OCI-M2 (cell line): ENCODE measurements around the gene RRAS.
"Not testable (repeated sequence)": the region's sequence is repeated elsewhere in the genome, so short reads cannot be mapped to it uniquely, and the experiment has no call there.

Experiments
- DNase-seq: peaks from one replicate; lab custom pipeline; 2025; ENCODE audit not compliant: unreplicated experiment; lab: John Stamatoyannopoulos, UW

Gene RRAS

DNA sequence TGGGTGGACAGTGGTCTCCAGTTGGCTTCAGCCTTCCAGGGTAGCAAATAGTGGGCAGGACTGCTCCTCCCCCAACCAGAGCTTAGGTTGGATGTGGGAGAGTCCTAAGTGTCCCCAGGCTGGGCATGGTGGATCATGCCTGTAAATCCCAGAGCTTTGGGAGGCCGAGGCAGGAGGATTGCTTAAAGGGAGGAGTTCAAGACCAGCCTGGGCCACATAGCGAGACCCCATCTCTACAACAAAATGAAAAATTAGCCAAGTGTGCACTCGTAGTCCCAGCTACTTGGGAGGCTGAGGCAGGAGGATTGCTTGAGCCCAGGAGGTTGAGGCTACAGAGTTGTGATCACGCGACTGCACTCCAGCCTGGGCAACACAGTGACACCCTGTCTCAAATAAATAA lies 7.4 kb downstream of the RRAS start:
- no peak for DNase-seq

DNA sequence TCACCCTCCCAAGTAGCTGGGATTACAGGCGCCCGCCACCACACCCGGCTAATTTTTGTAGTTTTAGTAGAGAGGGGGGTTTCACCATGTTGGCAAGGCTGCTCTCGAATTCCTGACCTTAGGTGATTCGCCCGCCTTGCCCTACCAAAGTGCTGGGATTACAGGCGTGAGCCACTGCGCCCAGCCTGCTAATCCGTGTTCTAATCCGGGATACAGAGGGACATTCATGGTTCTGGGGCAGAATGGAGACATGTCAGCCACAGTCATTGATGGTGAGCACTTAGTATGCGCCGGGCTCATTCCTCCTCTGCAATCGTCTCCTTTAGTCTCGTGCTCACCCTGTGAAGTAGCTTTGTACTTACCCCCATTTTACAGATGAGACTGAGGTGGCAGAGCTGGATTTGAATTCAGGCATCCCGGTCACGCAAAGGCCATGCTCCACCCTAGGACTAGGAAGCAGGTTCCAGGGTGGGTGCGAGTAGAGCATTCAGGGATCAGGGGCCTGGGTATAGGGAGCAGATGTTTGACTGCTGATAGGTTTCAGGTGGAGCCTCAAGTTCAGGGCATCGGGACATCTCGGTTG lies 8.2 kb downstream of the RRAS start:
- no peak for DNase-seq

DNA sequence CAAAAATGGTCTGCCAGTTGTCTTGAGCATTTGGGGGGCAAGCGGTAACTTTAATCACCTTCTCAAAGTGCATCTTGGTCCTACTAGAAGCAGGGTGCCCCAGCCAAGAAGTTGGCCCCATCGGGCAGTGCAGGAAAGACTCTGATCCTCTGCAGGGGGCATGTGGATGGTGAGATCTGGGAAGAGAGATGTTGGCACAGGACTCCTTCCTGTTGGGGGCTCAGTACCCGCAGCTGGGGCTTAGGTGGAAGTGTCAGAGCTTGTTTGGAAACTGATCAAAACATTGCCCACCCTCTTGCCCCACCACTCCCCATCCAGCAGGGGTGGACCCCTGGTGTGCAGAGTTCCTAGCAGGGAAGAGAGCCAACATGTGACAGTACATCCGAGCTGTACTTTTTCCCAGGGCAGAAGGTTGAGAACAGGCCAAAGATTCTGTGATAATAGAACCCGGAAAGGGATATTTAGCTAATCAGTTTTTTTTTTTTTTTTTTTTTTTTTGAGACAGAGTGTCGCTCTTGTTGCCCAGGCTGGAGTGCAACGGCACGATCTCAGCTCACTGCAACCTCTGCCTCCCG lies 8.8 kb downstream of the RRAS start:
- no peak for DNase-seq

DNA sequence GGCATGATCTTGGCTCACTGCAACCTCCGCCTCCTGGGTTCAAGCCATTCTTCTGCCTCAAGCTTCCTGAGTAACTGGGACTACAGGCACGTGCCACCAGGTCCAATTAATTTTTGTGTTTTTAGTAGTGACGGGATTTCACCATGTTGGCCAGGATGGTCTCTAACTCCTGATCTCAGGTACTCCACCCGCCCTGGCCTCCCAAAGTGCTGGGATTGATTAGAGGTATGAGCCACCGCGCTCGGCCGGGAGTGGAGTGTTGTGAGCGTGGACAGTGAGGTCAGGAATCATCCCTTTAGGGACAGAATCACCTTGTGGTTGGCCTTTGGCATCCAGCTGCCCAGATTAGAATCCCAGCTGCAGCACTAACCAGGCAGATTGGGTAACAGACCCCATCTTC lies 10.3 kb downstream of the RRAS start:
- no peak for DNase-seq

DNA sequence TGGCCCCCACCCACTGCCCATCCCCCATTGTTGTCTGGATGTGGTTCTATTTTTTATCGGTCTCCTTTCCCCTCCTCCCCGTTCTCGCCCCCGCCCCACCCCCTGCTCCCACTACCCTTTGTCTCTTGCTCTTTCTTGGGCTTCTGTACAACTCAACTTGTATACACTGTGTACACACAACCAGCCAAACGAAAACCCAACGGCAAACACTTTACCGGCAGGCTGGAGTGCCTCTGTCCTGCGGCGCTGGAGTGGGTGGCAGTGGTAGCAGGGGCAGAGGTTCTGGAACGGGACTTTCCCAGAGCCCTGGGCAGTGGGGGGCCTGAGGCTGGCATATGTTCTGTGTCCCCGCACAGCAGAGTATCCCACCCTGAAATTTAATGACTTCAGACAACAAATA lies 13.7 kb downstream of the RRAS start:
- DNase-seq = no peak

DNA sequence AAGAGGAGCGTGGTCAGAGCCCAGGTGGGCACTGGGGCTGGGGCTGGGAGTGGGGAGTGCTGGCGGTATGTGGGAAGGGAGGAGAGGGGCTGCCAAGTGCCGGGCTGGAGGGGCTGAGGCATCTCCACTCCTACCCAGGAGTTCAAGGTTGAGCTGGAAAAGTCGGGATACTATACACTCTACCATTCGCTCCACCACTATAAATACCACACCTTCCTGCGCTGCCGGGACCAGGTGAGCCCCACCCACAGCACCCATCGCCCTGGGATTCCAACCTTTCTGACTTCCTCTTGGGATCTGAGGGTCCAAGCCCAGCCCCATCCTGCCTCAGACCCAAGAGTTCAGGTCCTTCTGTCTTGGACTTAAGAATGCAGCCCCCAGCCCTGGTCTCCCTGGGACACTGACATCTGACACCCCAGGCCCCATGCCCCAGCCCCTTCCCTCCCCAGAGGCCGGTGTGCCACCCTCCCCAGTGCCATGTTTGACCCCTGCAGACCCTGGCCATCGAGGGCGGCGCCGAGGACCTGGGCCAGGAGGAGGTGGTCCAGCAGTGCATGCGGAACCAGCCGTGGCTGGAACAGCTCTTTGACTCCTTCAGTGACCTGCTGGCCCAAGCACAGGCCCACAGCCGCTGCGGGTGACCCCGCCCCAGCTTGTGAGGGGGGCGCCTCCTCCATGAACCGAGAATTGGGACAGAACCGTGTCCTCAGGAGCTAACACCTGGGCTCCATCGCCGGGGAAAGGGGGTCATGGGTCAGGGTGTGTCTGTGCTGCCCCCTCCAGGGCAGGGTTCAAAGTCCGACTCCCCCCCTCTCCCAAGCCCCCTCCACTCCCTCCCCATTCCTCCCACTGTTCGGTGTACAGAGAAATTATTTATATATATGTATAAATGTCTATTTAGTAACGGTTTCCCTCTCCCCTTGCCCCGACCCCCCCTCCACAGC lies 14.7 kb downstream of the RRAS start:
- no peak for DNase-seq

DNA sequence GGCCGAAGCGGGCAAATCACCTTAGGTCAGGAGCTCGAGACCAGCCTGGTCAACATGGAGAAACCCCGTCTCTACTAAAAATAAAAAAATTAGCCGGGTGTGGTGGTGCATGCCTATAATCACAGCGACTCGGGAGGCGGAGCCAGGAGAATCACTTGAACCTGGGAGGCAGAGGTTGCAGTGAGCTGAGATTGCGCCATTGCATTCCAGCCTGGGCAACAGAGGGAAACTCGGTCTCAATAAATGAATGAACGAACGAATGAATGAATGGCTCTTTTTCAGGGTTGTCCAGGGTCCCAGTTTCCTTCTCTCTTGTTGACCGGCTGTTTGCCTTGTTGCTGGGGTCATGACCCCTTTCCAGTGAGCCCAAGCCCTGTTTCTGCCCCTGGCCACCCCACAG lies 22.1 kb downstream of the RRAS start:
- DNase-seq = not testable (repeated sequence)

DNA sequence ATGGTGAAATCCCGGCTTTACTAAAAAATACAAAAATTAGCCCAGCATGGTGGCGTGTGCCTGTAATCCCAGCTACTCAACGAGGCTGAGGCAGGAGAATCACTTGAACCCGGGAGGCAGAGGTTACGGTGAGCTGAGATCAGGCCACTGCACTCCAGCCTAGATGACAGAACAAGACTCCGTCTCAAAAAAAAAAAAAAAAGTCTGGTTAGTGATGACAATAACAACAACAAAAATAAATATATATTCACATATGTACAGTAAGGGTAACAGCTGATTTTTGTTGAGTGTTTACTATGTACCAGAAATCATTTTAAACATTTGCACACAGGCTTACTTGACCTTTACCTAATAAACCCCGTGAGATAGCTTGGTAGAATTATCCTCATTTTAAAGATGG lies 23.0 kb downstream of the RRAS start:
- no peak for DNase-seq

DNA sequence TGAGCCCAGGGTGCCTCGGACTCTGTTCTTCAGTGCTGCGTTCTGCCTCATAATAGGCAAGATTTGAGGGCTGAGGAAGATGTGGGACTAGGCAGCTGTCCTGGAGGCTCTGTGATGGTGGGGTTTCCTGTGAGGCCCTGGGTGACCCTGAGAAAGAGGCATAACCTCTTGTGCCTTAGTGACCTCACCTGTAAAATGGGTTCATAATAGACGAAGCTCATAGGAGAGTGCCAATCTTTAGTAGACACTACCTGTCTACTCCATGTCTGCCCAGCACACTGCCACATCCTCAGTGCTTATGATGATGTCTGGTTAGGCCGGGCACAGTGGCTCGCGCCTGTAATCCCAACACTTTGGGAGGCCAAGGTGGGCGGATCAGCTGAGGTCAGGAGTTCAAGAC lies 23.4 kb downstream of the RRAS start:
- no peak for DNase-seq

DNA sequence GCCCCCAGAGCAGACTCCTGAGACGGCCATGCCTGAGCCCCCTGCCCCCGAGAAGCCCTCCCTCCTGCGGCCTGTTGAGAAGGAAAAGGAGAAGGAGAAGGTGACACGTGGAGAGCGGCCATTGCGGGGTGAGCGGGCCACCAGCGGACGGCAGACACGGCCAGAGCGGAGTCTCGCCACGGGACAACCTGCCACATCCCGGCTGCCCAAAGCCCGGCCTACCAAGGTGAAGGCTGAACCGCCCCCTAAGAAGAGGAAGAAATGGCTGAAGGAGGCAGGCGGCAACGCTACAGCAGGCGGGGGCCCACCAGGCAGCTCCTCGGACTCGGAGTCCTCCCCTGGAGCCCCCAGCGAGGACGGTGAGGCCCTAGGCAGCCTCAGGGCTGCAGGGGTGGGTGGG lies 24.1 kb downstream of the RRAS start:
- no peak for DNase-seq

DNA sequence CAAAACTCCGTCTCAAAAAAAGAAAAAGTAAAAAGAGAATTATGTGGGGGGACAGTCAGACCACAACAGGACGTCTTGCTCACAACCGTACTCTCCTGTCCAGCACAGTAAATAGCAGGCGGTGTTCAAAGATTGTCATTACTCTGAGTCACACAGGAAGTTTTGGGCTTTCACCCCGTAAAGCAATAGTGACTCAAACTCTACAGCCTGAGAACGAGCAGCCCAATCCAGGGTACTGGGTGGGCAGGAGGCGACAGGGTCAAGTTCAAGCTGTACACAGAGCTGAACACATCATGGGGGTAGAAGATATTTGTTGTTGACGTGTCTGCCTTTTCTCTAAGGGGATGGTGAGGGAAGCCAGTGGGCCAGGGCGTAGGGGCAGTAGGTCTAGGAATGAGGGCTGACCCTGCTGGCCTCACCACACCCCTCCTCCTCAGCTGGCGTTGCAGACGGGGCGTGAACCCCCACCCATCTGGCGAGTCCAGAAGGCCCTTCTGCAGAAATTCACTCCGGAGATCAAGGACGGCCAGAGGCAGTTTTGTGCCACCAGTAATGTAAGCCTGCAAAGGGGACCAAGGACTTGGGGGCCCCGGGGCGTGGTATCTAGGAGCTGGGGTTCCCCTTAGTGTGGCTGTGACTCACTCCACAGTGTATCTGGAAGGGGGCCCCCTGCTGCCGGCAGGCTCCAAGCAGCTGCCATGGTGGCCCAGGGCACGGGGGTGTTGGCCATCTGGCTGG lies 25.7 kb downstream of the RRAS start:
- DNase-seq = no peak

DNA sequence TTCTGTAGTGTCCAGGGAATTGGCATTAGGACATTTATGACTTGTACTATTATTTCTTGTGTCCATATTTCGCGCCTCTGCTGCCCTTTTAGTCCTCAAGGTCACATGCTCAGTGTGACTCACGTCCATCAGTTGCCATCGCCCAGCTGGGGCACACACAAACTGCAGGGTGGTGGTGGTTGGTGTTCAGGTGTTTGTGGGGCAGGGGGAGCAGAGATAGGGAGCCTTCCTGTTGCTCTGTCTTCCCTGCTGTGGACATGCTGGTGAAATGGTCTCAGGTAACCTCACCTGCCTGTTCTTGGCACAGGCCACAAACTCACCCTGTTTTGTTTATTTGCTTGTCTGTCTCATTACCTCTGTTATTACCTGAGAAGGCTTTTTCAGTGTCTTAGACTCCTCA lies 26.6 kb downstream of the RRAS start:
- DNase-seq = no peak

DNA sequence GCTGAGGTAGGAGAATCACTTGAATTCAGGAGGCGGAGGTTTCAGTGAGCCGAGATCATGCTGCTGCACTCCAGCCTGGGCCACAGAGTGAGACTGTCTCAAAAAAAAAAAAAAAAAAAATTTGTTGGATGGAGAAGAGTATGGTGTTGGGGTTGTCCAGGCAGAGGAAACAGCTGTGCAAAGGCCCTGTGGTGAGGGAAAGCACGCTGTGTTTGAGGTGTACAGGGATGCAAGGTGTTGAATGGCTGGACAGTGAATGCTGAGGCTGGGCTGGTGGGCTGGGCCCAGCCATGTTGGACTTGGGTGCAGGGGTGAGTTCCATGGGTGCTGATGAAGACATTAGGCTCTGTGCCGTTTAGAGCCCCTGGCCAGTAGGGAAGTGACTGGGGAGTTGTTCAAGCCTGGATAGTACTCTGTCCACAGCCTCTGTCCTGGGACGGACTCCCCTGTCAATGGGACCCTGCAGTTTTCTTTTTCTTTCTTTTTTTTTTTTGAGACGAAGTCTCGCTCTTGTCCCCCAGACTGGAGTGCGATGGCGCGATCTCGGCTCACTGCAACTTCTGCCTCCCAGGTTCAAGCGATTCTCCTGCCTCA lies 30.3 kb downstream of the RRAS start:
- no peak for DNase-seq

DNA sequence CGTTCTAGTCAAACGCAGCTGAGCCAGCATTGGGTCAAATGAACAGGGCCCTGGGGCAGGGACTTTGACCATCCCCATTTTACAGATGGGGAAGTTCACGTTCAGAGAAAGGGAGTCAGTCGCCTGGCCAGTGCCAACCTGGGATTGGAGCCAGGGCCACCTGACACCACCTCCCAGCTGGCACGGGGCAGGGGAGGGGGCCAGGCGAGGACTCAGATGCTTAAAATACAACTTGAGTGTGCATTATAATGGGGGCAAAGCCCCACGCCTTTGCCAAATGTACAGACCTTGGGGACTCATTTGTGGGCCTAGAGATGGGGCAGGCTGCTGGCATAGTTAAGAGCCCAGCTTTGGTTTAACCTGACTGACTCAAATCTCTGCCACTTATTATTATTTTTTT lies 34.3 kb downstream of the RRAS start:
- no peak for DNase-seq

DNA sequence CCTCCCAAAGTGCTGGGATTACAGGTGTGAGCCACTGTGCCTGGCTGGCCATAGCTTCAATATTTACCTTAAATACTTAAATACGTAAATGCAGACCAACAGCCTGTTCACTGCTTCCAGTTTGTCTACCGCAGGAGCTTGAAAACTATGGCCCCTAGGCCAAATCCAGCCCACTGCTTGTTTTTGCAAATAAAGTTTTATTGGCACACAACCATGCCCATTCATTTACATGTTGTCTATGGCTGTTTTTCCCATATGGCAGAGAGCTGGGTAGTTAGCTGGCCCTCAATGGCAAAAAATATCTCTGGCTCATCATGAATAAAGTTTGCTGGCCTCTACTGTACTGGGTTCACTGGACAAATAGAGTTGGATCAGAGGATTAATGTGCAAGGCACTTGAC lies 37.1 kb downstream of the RRAS start:
- DNase-seq = no peak

DNA sequence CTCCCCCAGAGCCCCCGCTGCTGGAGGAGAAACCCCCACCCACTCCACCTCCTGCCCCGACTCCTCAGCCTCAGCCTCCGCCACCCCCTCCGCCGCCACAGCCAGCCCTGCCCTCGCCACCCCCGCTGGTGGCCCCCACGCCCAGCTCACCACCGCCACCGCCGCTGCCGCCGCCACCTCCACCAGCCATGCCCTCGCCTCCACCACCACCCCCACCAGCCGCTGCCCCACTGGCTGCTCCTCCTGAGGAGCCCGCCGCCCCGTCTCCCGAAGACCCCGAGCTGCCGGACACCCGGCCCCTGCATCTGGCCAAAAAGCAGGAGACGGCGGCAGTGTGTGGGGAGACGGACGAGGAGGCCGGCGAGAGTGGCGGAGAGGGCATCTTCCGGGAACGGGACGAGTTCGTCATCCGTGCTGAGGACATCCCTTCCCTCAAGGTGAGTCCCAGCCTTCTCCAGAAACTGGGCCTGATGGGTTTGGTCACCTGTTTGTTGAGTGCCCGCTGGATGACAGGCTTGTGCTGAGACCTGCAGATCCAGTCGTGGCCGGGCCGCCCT lies 38.4 kb downstream of the RRAS start:
- no peak for DNase-seq

DNA sequence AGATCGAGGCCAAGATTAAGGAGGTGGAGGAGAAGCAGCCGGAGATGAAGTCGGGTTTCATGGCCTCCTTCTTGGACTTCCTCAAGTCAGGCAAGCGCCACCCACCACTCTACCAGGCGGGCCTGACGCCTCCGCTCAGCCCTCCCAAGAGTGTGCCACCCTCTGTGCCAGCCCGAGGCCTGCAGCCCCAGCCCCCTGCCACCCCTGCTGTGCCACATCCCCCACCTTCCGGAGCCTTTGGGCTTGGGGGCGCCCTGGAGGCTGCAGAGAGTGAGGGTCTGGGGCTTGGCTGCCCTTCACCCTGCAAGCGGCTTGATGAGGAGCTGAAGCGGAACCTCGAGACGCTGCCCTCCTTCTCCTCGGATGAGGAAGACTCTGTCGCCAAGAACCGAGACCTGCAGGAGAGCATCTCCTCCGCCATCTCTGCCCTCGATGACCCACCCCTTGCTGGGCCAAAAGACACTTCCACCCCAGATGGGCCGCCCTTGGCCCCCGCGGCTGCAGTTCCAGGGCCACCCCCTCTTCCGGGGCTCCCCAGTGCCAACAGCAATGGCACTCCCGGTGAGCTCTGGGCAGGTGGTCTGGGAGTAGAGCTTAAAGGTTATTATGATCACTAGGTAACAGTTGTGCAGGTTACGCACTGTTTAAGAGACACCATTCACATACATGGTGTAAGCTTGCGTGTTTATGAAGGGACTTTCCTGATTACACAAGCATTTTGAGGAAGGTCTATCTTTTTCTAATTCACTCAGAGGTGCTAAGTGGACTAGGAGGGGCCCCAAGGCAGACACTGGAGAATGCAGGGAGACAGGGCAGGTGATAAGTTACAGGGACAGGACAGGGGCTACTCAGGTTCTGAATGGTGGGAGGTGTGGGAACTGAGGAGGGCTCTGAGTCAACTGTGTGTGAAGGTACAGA lies 40.3 kb downstream of the RRAS start:
- DNase-seq = no peak

DNA sequence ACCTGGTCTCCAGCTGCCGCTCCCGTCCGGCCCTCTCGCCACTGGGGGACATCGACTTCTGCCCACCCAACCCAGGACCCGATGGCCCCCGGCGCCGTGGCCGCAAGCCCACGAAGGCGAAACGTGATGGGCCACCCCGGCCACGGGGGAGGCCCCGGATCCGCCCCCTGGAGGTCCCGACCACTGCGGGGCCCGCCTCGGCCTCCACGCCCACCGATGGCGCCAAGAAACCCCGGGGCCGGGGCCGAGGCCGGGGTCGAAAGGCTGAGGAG lies 42.3 kb downstream of the RRAS start:
- DNase-seq = no peak

DNA sequence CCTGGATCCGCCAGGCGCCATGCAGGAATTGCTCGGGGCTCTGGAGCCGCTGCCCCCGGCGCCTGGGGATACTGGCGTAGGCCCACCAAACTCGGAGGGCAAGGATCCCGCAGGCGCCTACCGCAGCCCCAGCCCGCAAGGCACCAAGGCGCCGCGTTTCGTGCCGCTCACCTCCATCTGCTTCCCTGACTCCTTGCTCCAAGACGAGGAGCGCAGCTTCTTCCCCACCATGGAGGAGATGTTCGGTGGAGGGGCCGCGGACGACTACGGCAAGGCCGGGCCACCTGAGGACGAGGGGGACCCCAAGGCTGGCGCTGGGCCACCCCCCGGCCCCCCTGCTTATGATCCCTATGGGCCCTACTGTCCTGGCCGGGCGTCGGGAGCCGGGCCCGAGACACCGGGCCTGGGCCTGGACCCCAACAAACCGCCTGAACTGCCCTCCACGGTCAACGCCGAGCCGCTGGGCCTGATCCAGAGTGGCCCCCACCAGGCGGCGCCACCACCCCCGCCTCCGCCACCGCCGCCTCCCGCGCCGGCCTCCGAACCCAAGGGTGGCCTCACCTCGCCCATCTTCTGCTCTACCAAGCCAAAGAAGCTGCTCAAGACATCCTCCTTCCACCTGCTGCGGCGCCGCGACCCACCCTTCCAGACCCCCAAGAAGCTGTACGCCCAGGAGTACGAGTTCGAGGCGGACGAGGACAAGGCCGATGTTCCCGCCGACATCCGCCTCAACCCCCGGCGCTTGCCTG lies 42.8 kb downstream of the RRAS start:
- DNase-seq = no peak

DNA sequence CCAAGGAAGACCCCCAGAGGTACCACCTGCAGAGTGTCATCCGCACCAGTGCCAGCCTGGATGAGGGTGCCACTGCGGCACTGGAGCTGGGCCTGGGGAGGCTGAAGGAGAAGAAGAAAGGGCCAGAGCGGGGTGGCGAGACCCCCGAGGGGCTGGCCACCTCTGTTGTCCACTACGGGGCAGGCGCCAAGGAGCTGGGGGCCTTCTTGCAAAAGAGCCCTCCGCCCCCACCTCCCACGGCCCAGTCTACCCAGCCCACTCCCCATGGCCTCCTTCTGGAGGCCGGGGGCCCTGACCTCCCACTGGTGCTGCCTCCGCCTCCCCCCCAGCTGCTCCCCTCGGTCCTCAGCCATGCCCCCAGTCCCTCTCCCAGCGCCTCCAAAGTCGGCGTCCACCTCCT lies 43.5 kb downstream of the RRAS start:
- DNase-seq = no peak
